ENCODE data around the gene TPST1.
"Not testable (repeated sequence)": the region's sequence is repeated elsewhere in the genome, so short reads cannot be mapped to it uniquely, and the experiment has no call there.

TPST1 gene

DNA sequence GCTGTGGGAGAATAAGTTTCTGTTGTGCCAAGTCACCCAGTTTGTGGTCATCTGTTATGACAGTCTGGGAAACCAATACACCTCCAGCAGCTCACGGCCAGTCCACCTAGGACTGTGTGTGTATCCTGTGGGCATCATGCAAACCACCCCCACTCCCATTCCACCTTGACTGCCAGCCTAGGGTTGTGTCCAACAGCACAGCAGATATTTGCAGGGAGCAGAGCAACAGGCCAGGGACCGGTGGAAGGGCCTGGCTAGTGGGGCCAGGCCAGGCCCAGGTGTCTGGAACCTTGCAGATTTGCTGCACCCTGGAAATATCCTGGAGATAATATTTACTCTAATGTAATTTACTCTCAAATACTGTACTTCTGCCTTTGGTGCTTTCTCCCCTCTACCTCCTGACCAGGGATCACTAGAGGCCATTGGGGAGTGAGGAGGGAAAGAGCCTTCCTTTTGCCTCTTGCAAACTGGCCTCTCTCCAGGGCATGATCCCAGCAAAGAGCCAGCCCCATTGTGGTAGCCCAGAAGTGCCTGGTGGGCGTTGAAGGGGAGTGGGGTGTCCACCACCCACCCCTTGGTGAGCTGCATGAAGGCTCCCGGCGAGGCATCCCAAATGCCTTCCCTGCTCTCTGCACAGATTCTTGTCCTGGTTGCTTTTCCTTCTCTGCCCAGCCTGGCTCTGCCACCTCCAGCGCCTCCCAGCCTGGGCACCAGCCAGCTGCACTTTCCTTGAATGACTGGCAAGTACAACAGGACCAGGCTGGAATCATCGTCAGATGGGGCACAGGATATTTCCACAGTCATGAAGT lies 15.2 kb upstream of the TPST1 start:
- DNase-seq: no peak

DNA sequence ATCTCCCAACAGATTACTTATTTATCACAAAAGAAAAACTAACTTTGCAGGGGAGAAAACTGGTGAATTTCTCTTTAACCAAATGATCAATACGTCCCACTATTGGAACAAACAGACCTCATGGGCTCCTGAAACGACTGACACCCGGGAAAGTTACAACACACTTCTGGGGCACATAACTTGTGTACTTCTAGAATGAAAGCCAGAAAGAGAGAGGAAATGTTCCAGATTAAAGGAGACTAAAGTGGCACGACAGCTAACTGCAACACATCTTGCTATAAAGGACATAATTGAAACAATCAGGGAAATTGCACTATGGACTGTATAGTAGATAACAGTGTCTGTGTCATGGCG lies 14.7 kb upstream of the TPST1 start:
- DNase-seq: no peak

GRCh38 chr7:66193146-66193725 lies 11.9 kb upstream of the TPST1 start:
- DNase-seq: no peak

DNA sequence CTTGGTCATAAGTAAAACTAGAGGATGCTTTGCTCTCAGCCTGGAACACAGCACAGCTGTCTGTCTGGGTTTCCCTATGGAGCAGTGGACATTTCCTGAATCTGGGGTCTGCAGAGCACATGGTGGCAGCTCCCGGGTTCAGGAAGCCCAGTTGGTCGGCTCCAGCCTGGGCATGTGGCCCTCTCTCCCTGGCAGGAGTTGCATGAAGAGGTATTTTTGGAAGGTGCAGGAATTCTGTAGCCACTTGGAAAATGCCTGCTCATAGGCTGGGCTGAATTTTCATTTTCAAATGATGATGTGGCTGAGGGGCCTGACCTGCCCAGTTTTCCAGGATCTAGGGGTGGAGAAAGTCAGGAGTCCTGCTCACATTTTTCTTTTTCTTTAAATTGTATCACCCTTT lies 6.7 kb upstream of the TPST1 start:
- no peak for DNase-seq

- DNase-seq: no peak
These were observed 6.2 kb upstream of the TPST1 start for GRCh38 chr7:66198956-66199355.

GRCh38 chr7:66202441-66202840 lies 2.7 kb upstream of the TPST1 start:
- no peak for DNase-seq

- DNase-seq: no peak
These were observed 582 bp downstream of the TPST1 start for GRCh38 chr7:66205741-66206090.

- DNase-seq: no peak
These were observed 1.2 kb downstream of the TPST1 start for GRCh38 chr7:66206119-66206933.

DNA sequence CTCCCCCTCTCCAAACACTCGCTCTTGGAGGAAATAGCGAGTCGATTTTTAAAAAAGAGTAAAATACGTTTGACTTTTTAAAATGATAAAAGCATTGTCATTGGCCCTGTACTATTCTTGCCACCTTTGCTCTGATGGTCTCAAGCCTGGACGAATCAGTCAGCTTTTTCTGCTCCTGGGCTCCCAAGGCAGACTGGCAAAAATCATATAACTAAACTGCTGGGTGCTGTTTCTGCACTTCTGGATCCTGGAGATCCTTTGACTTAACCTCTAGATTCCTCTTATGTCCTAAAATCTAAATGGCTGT lies 1.8 kb downstream of the TPST1 start:
- DNase-seq: no peak

GRCh38 chr7:66207540-66207939 lies 2.4 kb downstream of the TPST1 start:
- no peak for DNase-seq

- DNase-seq: no peak
These were observed 6.3 kb downstream of the TPST1 start for GRCh38 chr7:66211429-66211828.

DNA sequence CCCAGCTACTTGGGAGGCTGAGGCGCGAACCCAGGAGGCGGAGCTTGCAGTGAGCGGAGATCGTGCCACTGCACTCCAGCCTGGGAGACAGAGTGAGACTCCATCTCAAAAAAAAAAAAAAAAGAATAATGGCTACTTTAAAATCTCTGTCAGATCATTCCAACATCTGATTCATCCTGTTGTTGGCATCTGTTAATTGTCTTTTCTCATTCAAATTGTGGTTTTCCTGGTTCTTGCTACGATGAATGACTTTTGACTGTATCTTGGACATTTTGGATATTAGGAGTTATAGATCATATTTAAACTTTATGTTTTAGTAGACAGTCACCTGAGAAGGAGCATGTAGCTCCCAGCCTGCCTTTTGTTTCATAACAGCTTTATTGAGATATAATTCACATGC lies 8.5 kb downstream of the TPST1 start:
- DNase-seq: no peak

- no peak for DNase-seq
These were observed 11.6 kb downstream of the TPST1 start for GRCh38 chr7:66216687-66217086.

GRCh38 chr7:66219805-66220204 lies 14.7 kb downstream of the TPST1 start:
- DNase-seq: no peak

DNA sequence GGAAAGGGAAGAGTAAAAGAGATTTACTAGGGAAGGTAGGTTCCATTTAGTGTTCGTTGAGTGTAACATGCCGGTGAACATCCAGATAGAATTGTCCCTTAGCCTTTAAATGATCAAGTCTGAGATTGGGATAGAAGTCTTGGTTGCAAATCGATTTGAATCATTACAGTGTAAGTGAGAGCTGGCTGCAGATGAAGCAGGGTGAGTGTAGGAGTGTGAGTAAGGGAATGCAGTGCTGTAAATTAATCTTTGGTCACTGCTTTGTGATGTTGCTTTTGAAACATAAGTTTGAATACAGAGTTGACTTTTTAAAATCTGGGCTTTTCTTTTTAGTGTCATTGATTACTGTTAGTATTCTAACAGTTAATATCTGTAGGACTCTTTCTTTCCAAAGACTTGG lies 16.3 kb downstream of the TPST1 start:
- DNase-seq: no peak

DNA sequence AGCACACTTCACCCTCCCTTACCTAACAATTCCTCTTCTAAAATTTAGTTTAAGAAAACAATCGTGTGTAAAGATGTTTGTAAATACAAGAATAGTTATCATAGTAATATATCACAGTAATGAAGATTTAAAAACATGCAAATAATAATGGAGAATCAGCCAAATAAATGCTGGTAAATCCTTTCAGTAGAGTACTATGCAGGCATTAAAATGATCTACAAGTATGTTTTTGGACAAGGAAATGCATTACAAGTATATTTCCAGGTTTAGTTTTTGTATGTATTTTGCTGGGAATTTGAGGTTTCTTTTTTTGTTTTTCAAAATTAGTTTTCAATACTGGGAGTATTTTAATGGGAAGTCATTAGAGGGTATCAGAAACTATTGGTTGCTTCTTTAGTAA lies 22.7 kb downstream of the TPST1 start:
- no peak for DNase-seq

DNA sequence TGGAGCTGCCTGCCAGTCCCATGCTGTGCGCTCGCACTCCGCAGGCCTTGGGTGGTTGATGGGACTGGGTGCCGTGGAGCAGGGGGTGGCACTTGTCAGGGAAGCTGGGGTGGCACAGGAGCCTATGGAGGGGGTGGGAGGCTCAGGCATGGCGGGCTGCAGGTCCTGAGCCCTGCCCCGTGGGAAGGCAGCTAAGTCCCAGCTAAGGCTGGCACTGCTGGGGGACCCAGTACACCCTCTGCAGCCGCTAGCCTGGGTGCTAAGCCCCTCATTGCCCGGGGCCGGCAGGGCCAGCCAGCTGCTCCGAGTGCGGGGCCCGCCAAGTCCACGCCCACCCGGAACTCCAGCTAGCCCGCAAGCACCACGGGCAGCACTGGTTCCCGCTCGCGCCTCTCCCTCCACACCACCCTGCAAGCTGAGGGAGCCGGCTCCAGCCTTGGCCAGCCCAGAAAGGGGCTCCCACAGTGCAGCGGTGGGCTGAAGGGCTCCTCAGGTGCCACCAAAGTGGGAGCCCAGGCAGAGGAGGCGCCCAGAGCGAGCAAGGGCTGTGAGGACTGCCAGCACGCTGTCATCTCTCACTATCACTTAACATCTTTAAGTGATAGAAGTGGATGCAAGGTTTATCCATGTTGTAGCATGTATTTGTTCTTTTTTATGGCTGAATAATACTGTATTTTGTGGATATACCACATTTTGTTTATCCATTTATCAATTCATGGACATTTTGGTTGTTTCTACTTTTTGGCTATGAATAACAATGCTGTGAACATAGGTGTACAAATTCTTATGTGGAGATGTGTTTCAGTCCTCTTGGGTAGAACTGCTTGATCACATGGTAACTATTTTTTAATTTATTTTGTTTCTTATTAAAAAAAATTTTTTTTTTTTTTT lies 26.4 kb downstream of the TPST1 start:
- not testable (repeated sequence) for DNase-seq

DNA sequence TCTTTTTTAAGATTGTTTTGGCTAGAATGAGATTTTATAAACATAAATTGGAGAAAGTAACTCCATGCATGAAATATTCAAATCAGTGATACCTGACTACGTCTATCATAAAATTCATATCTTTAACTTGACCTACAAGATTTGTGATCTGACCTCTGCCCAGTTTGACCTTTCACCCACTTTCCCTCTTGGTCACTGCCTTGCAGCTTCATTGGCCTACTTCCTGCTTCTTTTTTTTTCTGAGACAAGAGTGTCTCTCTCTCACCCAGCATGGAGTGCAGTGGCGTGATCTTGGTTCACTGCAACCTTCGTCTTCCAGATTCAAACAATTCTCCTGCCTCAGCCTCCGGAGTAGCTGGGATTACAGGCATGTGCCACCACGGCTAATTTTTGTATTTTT lies 28.5 kb downstream of the TPST1 start:
- DNase-seq: no peak

- no peak for DNase-seq
These were observed 31.7 kb downstream of the TPST1 start for GRCh38 chr7:66236713-66237303.

DNA sequence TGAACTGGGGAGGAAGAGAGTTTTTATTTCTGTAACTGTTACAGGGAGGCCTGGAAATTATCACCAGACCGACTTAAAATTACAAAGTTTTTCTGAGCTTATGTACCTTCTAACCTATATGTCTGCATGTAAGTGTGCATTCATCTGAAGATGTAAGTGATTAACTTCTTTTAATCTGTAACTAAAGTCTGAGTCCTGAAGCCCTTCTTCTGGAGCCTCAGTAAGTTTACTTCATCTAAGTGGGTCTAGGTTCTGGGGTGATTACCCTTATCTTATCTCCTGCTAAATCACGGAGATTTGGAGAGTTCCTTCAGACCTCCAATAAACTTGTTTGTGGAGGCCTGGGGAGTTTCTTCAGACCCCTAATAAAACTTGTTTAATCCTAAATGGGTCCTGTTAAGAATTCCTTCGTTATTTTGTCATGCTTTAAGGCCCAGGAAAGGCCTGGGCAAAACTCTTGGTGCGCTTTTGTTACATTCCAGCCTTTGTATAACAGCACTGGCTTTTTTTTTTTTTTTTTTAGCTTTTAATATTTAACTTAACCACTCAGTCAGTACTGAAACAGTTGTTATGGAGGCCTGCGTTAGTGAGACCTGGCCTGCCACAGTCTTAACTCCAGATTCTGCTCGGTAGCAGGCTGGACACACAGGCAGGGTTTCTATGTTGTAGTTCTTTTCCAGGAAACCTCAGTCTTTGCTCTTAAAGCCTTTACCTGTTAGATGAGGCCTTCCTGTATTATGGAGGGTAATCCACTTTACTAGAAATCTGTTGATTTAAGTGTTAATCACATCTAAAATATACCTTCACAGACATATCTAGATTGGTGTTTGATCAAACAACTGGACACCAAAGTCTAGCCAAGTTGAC lies 33.0 kb downstream of the TPST1 start:
- no peak for DNase-seq

GRCh38 chr7:66238773-66239466 lies 33.8 kb downstream of the TPST1 start:
- DNase-seq: no peak
